ENCODE data around the gene SF3B4.

The SF3B4 gene

DNA sequence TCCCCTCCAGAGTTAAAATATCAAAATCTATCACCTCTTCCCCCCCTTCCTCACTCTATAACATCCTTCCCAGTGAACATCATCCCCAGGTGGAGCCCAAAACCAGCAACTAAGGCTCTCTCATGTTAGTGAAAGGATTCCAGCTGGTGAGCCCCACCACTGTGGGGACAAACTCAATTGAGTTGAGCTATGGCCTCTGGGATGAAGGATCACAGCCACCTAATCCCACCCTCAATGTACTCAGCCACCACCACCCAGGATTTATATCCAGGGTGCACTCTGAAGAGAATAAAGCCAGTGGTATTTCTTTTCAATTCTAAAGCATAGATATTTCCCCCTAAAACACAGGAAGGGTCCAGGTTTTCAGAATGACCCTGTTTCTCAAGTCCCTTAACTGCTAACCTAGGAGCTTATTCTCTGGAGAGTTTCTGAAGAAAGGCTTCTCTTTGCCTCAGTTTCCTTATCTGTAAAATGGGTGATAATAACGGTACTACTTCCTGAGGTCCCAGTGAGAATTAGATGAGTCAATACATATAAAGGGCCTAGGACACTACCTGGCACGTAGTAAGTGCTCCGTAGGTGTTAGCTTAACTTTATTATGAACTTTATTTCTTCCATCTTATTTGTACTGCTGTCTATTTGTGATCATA lies 43.9 kb downstream of the SF3B4 start:
- TF ChIP-seq, protein P1, sequence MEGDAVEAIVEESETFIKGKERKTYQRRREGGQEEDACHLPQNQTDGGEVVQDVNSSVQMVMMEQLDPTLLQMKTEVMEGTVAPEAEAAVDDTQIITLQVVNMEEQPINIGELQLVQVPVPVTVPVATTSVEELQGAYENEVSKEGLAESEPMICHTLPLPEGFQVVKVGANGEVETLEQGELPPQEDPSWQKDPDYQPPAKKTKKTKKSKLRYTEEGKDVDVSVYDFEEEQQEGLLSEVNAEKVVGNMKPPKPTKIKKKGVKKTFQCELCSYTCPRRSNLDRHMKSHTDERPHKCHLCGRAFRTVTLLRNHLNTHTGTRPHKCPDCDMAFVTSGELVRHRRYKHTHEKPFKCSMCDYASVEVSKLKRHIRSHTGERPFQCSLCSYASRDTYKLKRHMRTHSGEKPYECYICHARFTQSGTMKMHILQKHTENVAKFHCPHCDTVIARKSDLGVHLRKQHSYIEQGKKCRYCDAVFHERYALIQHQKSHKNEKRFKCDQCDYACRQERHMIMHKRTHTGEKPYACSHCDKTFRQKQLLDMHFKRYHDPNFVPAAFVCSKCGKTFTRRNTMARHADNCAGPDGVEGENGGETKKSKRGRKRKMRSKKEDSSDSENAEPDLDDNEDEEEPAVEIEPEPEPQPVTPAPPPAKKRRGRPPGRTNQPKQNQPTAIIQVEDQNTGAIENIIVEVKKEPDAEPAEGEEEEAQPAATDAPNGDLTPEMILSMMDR (IDR thresholded peaks at IDR 0.05; ENCODE audit: borderline replicate concordance, insufficient read depth, low read depth, low read length), result no peak
- no peak overlapping the region for H3K4me3 ChIP-seq (ENCODE audit: low read depth, low read length)

DNA sequence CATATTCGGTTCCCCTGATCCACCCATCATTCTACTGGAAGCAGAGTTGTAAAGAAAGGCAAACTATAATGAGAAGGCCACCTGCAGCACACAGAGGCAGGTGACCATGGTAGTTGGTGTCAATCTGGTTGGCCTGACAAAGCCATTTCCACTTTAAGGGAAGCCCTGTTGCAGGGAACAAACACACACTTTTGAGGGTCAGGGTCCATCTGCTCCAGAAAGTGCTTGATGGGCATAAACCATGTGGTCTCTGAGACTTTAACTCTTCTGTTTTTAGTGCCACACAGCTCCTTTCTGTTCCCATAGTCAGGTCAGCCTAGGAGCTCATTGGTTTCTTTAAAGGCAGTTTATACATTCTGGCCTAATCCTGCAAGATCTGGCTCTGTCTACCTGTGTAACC lies 45.7 kb downstream of the SF3B4 start:
- H3K4me3 ChIP-seq (ENCODE audit: low read depth, low read length), result no peak overlapping the region
- TF ChIP-seq, protein P1 (IDR thresholded peaks at IDR 0.05; ENCODE audit: borderline replicate concordance, insufficient read depth, low read depth, low read length), result no peak

DNA sequence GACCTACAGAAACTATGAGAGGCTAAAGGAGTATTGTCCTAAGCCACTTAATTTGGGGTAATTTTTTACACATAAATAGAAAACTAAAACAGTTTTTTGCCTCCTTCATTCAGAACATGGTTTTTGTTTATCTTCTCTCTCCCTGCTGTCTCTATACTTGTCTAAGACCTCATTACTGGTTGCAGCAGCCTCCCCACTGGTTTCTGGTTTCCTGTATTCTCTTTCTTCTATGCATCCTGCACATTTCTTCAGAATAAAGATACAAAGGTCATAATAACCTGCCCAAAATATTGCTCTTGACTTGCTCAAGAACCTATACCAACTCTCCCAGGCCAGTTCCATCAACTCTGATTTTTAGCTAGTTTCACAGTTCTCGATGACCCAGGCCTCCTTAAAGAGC lies 48.0 kb downstream of the SF3B4 start:
- no peak overlapping the region for H3K4me3 ChIP-seq (ENCODE audit: low read depth, low read length)
- TF ChIP-seq, protein P1 (IDR thresholded peaks at IDR 0.05; ENCODE audit: borderline replicate concordance, insufficient read depth, low read depth, low read length), result no peak

DNA sequence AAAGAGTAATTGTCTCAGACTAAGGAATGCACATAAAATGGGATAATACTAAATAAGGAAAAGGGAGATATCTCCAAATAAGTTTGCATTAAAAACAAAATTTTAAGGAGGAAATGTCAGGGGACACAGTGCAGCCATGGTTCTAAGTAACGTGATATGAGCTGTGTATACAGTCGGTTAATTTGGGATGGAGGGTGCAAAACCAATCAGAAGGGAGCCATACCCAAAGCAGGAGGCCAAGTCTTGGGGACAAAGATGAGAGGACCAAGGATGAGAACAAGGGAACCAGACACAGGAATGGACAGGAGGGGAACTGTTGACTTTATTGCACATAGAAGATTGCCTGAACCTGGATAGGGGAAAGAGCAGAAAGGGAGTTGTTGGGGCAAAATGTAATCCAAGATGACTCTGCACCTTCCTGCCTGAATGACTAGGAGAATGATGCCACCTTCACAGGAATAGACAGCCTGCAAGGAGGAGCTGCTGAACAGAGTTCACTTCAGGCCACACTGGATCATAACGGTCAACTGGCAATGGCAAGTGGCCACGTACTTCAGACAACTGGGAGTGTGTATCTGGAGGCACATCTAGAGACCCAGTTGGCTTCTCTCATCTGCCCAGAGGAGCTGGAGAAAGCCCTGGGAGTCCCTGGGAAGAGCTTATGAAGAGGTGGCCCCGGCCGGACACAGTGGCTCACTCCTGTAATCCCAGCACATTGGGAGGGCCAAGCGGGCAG lies 50.2 kb downstream of the SF3B4 start:
- TF ChIP-seq, protein P1 (IDR thresholded peaks at IDR 0.05; ENCODE audit: borderline replicate concordance, insufficient read depth, low read depth, low read length), result no peak
- no peak overlapping the region for H3K4me3 ChIP-seq (ENCODE audit: low read depth, low read length)

Measured in GM12875 (cell line).